Astrocyte of the cerebellum (primary cell): ENCODE data around the gene FAR1.

Experiments used
- DNase-seq: peaks from one replicate; pipeline ENCODE4 v3.0.0-alpha.2; 2011; ENCODE audit warnings: low read depth
- H3K4me3 ChIP-seq: 2 replicates; pipeline ENCODE4 v1.5.1; 2011; ENCODE audit warnings: mild to moderate bottlenecking, low read depth, low read length, moderate library complexity
- CTCF ChIP-seq: IDR thresholded peaks from 2 replicates; pipeline ENCODE4 v1.5.1; 2012; ENCODE audit warnings: low read length, low read depth, moderate library complexity, mild to moderate bottlenecking; ENCODE audit errors: missing control alignments
- in situ Hi-C: cut with HindIII; loops from 2 replicates; pipeline ENCODE4 v1.10.0; 2017; ENCODE audit warnings: low sequenced_read_pairs

The FAR1 gene

GRCh38 chr11:13668957-13669521, 571 bp downstream of the FAR1 start:
- H3K4me3 ChIP-seq = peak overlapping the region; percentile 77
- TF ChIP-seq CTCF = no peak
- DNase-seq = no peak
- in situ Hi-C loops = no loop called here

DNA sequence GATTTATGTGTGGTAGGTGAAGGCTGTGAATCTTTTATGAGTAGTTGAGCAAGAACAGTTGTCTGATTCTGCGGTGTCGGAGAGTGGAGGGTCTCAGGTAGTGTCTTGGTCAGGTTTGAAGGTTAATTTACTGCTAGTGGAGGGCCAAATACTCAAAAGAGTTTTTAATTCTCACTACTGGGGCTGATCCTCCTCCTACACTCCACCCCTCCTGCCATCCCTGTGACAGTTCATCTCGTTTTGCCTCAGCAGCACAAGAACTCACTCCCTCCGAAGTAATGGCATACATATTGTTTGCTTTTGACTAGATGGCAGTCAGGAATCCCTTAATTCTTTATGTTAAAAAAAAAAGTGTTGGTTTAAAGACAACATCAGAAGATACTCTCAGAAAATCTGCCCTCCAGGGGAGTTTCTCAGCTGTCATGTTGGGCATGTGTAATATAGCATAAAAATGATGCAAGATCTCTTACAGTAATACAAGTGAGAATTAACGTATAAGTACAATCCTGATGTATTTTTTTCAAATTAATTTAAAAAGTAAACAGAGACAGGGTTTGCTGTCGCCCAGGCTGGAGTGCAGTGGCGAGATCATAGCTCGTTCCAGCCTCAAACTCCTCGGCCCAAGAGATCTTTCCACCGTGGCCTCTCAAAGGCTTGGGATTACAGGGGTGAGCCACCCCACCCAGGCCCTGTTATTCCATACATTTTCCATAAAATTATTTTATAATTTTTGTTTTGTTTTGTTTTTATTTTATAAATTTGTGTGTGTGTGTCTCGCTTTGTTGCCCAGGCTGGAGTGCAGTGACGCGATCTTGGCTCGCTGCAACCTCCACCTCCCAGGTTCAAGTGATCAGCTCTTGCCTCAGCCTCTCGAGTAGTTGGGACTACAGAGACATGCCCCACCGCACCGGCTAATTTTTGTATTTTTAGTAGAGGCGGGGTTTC, 1.3 kb downstream of the FAR1 start:
- H3K4me3 ChIP-seq = peak overlapping the region; percentile 77
- no peak for DNase-seq
- TF ChIP-seq CTCF = no peak
- in situ Hi-C loops = no loop called here

DNA sequence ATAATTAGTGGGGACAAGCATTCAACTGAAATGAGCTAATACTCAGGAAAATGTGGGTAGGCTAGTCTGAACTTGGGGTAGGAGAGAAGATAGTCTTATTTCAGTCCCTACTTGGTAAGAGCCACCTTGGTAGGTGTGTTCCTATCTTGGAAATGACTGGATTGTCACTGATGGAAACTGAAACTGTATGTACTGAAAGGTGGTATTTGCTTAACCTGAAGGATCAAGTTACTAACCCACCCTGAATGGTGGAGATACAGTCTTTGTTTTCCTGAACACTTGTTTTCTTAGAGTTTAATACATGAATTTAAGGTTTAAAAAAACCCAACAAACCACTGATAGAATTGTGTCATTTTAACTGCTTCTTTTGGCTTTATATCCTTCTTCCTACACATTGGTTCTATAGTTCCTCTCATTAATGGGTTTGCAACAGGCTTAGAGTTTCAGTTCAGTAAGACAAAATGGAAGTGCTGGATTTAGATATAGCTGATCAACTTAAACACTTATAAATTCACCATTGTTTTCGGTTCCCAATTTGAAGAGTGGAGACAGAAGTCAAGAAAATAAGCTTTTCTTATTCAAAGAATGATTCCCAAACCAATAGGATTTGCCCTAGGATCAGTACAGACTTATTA, 4.2 kb downstream of the FAR1 start:
- no peak for DNase-seq
- no peak overlapping the region for H3K4me3 ChIP-seq
- no peak for TF ChIP-seq CTCF
- in situ Hi-C loops = no loop called here

DNA sequence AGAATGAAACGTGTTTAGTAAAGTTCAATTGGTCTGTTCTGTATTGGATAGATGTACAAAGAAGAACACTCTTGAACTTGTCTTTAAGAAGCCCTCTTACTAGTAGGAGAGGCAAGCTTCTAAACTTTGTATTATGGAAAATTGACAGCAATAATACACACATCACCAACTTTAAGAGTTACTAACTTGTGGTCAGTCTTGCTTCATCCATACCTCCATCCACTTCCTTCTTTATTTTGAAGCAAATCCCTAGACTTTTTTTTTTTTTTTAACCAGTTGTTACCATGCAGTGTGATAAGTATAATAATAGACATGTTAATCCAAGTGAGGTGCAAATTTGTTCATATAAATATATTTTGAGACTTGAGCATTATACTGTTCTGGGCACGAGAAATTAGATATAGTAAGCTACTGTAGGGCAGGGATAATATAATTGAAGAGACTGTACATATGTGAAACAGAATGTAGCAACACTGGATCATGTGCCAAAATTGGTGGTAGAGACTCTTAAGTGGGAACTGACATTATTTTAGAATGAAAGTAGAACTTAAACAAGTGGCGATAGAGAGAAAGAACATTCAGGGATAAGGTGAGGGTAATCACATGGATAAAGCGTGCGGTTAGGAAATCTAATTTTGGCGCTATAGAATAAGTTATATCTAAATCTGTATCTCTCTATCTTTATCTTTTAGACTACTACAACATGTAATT, 6.5 kb downstream of the FAR1 start:
- DNase-seq = no peak
- in situ Hi-C loops = no loop called here
- TF ChIP-seq CTCF = no peak
- no peak overlapping the region for H3K4me3 ChIP-seq

- no peak overlapping the region for H3K4me3 ChIP-seq
- no peak for DNase-seq
- no peak for TF ChIP-seq CTCF
- in situ Hi-C loops = no loop called here
These were observed 8.1 kb downstream of the FAR1 start for GRCh38 chr11:13676576-13676975.

GRCh38 chr11:13679768-13680167, 11.3 kb downstream of the FAR1 start:
- no peak overlapping the region for H3K4me3 ChIP-seq

More at GRCh38 chr11:13679768-13680167, 11.3 kb downstream of the FAR1 start:
- DNase-seq = no peak
- in situ Hi-C loops = no loop called here
- no peak for TF ChIP-seq CTCF
